Measurements from ENCODE around the gene NLRP1.

GRCh38 chr17:5530265-5531084 lies 53.8 kb downstream of the NLRP1 start:
- TF ChIP-seq CTCF (IDR thresholded peaks at IDR 0.05; ENCODE audit: low read depth, low read length) (no peak), POLR2A (IDR thresholded peaks at IDR 0.05; ENCODE audit: extremely low read depth, insufficient read length) (no peak)

Data from NB4 (cell line).